ENCODE measurements around the gene RAB5A.

RAB5A gene, protein sequence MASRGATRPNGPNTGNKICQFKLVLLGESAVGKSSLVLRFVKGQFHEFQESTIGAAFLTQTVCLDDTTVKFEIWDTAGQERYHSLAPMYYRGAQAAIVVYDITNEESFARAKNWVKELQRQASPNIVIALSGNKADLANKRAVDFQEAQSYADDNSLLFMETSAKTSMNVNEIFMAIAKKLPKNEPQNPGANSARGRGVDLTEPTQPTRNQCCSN

DNA sequence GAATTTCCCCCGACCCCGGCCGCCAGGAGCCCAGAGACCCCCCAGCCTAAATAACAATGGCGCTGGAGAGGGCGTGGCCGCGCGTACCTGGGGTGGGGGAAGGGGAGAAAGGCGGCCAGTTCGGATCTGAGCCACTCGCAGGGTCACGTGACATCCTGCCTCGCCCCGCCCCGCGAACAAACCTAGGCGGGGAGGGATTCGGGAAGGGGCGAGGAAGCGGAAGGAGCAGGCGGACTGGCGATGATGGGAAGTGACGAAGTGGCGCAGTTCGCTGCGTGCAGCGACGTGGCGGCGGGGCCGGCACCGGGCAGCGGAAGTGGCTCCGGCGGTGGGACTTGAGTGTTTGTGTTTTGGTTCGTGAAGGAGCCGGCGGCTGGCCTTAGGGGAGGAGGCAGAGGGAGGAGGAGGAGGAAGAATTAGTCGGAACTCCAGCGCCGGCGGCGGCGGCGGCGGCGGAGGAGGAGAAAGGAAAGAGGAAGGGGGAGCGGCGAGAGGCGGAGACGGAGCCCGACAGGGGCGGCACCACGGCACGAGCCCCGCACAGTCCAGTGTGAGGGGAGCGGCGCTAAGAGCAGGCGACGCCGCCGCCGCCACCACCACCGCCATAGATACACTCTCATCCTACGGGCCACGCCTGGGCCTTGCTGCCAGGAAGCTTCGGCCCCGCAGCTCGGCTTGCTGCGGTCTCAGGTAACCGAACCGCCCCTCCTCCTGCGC, at the start of gene RAB5A:
Gene RAB5A (plus strand): TSS at position 266 of the 717 bp plus-strand sequence. CDS start 3,802 bp downstream, outside the sequence.
- TF ChIP-seq, protein P1, sequence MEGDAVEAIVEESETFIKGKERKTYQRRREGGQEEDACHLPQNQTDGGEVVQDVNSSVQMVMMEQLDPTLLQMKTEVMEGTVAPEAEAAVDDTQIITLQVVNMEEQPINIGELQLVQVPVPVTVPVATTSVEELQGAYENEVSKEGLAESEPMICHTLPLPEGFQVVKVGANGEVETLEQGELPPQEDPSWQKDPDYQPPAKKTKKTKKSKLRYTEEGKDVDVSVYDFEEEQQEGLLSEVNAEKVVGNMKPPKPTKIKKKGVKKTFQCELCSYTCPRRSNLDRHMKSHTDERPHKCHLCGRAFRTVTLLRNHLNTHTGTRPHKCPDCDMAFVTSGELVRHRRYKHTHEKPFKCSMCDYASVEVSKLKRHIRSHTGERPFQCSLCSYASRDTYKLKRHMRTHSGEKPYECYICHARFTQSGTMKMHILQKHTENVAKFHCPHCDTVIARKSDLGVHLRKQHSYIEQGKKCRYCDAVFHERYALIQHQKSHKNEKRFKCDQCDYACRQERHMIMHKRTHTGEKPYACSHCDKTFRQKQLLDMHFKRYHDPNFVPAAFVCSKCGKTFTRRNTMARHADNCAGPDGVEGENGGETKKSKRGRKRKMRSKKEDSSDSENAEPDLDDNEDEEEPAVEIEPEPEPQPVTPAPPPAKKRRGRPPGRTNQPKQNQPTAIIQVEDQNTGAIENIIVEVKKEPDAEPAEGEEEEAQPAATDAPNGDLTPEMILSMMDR (IDR thresholded peaks at IDR 0.05), result no peak
- peak within 1 kb of the TSS; percentile 96 for H3K27ac ChIP-seq

GRCh38 chr3:19898721-19899120, 48.2 kb upstream of the RAB5A start:
- TF ChIP-seq ZFX (IDR thresholded peaks at IDR 0.05; ENCODE audit: borderline replicate concordance), result no peak
- TF ChIP-seq, protein P1 (IDR thresholded peaks at IDR 0.05), result no peak
- peak overlapping the region; percentile 52 for H3K27ac ChIP-seq

GRCh38 chr3:19899264-19899663, 47.6 kb upstream of the RAB5A start:
- H3K27ac ChIP-seq, result peak overlapping the region; percentile 52
- TF ChIP-seq ZFX (IDR thresholded peaks at IDR 0.05; ENCODE audit: borderline replicate concordance), result no peak
- TF ChIP-seq, protein P1 (IDR thresholded peaks at IDR 0.05), result no peak

- peak overlapping the region; percentile 52 for H3K27ac ChIP-seq
Observed at GRCh38 chr3:19899833-19900232, 47.1 kb upstream of the RAB5A start.

GRCh38 chr3:19901337-19901736, 45.6 kb upstream of the RAB5A start:
- TF ChIP-seq ZFX (IDR thresholded peaks at IDR 0.05; ENCODE audit: borderline replicate concordance), result no peak
- TF ChIP-seq, protein P1 (IDR thresholded peaks at IDR 0.05), result no peak
- H3K27ac ChIP-seq, result no peak overlapping the region

DNA sequence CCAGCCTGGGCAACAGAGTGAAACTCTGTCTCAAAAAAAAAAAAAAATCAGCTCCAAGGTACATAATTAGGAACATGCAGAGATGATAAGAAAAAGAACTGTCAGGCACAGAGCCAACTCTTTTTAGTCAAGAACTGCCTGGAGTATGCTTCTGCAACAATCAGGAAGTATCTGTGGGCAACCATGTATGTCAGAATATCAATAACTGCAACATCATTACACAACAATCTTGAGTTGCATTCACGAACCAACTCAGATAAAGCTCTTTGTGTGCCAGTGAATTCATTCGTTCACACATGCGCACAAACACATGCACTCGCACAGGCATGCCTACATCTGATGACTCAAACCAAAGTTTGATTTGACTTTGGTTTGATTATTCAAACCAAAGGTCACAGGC, 45.0 kb upstream of the RAB5A start:
- no peak overlapping the region for H3K27ac ChIP-seq
- TF ChIP-seq, protein P1 (IDR thresholded peaks at IDR 0.05), result no peak
- no peak for TF ChIP-seq ZFX (IDR thresholded peaks at IDR 0.05; ENCODE audit: borderline replicate concordance)

DNA sequence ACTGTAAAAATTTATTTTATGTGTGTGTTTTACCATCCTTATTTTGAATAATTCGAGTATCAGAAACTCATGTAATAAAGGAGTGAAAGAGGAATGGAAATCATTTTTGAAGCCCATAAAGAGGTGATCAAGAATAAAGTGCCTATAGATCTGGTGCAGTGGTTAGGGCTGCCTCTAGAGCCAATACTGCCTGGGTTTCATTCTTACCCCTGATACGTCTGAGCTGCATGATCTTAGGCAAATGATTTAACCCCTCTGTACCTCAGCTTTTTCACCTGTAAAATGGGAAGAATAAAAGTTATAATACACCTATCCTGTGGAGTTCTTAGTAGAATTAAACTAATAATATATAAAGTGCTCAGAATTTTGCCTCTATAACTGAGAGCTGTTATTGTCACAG, 43.2 kb upstream of the RAB5A start:
- H3K27ac ChIP-seq, result no peak overlapping the region
- TF ChIP-seq, protein P1 (IDR thresholded peaks at IDR 0.05), result no peak
- TF ChIP-seq ZFX (IDR thresholded peaks at IDR 0.05; ENCODE audit: borderline replicate concordance), result no peak

Measured in 22Rv1 (cell line).